ENCODE results near the gene DISP2.

Gene DISP2

DNA sequence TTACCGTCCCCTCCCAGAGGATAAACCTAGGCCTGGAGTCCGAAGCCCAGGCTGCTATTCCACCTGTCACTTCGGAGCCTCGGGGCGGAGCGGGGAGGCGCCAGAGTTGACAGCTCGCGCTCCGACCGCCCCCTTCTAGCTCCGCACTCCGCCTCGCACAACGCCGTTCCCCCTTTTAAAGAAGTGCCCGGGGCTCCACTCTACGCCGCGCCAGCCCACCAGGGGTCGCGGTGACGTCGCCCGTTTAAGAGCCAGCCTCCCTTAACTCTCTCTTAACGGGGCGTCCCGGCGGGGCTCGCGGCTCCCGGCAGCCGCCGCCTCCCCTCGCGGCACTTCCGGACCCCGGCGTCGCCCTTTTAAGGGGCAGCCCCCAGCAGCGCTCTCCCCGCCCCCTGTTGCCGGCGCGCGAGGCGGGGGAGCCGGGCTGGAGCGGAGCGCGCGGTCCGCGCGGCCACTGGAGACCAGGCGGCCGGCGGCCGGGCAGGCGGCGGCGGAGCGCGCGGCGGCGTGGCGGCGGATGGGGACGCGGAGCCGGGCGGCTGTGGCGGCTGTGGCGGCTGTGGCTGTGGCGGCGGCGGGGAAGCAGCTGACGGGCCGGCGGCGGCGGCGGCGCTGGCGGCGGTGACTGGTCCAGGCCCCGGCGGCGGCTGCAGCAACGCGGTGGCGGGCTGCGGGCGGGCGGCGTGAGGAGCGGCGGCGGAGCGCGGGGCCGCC lies 34.6 kb upstream of the DISP2 start, which contains the start of gene INAFM2:
INAFM2 (plus strand) TSS at position 454 of the 714 bp plus-strand sequence. CDS start 364 bp downstream, outside the sequence.
- H3K36me3 Mint-ChIP-seq (ENCODE audit: low read depth): peaks cover 3% of the 10 kb centered on the region
- no peak within 1 kb of the TSS for H3K27ac Mint-ChIP-seq
- no peaks in the 10 kb centered on the region for H3K9me3 Mint-ChIP-seq
- DNase-seq: peak; percentile 91
- peak; percentile 97 for ATAC-seq
- H3K4me3 Mint-ChIP-seq: peak within 1 kb of the TSS; percentile 74
- no peaks in the 10 kb centered on the region for H3K27me3 Mint-ChIP-seq
- peaks cover 26% of the 10 kb centered on the region for H3K4me1 Mint-ChIP-seq

DNA sequence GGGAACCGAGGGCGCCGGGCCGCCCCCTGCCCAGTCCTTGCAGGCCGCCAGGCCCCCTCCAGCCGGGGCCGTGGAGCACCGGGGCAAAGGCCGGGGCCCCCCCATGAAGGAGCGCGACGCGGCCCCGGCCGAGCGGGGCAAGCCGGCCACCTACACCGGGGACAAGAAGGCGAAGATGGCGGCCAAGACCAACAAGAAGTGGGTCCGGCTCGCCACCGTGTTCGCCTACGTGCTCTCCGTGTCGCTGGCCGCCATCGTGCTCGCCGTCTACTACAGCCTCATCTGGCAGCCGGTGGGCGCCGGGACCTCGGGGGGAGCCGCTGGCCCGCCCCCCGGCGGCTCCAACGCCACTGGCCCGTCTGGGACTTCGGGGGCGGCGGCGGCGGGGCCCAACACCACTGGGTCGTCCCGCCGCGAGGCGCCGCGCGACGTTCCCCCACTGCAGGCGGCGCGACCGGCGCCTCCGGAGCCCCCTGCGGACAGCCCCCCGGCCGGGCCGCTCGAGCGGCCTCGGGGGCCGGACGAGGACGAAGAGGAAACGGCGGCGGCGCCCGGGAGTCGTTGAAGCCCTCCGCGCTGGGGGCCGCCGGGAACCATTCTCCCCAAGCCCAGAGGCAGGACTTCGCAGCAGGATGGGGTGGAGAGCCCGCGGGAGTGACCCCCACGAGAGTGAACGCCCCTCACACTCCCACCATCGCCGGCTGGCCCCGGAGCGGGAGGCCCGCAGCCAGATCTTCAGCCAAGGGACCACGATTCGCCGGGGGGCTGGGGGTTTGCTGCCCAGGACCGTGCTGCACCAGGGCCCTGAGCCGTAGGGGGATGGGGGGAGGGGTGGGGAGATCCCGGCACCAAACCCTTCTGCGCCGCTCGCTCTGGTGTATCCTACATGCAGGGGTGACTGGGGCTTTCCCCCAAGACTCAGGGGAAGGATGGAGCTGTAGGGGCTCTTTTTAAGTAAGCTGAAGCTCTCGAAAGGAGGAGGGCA lies 33.8 kb upstream of the DISP2 start:
- Mint-ChIP-seq H3K27me3 (no peaks in the 10 kb centered on the region), H3K36me3 (ENCODE audit: low read depth) (peaks cover 3% of the 10 kb centered on the region), H3K4me1 (peaks cover 26% of the 10 kb centered on the region), H3K4me3 (peak overlapping the region; percentile 74), H3K9me3 (no peaks in the 10 kb centered on the region), H3K27ac (no peak overlapping the region)
- DNase-seq (peak; percentile 48), ATAC-seq (no peak)

DNA sequence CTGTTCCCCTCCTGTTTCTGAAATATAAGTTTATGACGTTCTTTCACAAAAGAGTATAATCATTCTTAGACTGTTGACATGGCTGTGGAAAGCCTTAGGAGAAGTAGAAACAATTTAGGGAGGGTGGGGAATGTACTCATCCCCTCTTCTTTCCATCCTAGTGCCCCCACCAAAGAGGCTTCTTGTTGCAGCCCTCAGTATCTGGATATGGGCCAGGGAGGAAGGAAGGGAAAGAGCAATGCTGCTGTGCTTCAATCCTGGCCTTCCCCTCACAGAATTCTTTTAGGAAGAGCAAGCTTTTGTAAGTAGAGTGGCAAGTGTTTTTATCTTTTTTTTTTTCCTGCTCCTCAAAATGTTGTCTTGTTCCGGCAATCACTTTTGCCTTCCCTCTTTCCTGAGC lies 32.8 kb upstream of the DISP2 start:
- DNase-seq (no peak), ATAC-seq (no peak)
- H3K4me3 Mint-ChIP-seq: peak overlapping the region; percentile 74
- H3K27me3 Mint-ChIP-seq: no peaks in the 10 kb centered on the region
- no peaks in the 10 kb centered on the region for H3K9me3 Mint-ChIP-seq
- no peak overlapping the region for H3K27ac Mint-ChIP-seq
- H3K4me1 Mint-ChIP-seq: peaks cover 26% of the 10 kb centered on the region
- H3K36me3 Mint-ChIP-seq (ENCODE audit: low read depth): peaks cover 3% of the 10 kb centered on the region

DNA sequence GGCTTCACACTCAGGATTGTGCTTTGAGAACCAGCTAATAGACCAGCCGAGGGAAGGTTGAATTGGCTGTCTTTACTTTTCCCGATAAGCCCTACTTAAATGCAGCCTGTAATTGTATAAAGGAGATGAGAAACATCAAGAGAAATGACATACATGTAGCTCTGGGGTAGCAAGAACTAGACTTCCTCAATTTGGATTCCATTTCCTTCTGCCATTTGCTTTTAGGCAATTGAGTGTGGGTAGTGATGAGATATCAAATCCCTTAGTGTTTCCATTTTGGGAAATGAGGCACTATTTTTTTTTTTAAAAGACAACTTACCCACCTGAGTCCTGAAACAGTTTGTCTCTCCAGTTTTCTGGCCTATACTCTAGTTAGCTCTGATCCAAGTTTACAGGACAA lies 32.3 kb upstream of the DISP2 start:
- H3K27ac Mint-ChIP-seq: no peak overlapping the region
- H3K4me1 Mint-ChIP-seq: peaks cover 26% of the 10 kb centered on the region
- H3K36me3 Mint-ChIP-seq (ENCODE audit: low read depth): peaks cover 3% of the 10 kb centered on the region
- no peak for ATAC-seq
- no peak overlapping the region for H3K4me3 Mint-ChIP-seq
- H3K27me3 Mint-ChIP-seq: no peaks in the 10 kb centered on the region
- no peaks in the 10 kb centered on the region for H3K9me3 Mint-ChIP-seq
- DNase-seq: no peak

DNA sequence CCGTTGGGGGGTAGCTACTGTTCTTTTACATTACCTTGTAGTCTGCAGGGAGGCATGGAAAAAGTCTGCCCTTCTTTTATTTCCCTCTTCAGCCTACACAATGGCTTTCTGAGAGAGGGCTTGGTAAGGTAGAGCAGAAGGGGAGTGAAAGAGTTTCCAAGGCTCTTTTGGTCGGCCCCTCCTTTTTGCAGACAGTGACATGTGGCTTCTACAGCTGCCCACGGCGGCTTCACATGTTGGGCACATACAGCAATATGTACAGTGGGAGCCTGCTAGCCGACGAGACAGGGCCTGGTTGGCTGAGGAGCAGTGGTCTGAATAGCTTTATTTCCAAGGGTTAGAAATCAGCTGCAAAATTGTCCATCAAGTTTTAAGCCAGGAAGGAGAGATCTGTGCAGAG lies 30.6 kb upstream of the DISP2 start:
- ATAC-seq: no peak
- H3K27me3 Mint-ChIP-seq: no peaks in the 10 kb centered on the region
- H3K9me3 Mint-ChIP-seq: no peaks in the 10 kb centered on the region

DNA sequence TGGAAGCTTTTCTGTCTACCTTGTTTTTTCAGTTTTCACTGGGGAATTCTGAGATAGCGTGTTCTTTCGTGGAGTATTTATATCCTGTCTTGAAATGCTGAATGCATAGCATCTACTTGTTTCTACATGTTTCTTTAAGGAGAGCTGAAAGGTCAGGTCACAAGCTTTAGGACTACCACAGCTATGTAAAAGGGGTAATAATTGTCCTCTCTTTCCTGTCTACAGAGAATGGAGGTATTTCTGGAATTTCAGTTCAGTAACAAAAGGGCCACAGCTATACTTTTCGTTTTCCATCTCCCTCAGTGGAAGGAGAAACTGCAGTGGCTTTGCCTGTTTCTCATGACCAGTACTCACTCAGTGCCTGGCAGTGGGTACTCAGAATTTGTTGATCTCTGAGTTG lies 29.8 kb upstream of the DISP2 start:
- DNase-seq: no peak
- no peak overlapping the region for H3K4me3 Mint-ChIP-seq
- H3K36me3 Mint-ChIP-seq (ENCODE audit: low read depth): peaks cover 3% of the 10 kb centered on the region
- peaks cover 15% of the 10 kb centered on the region for H3K4me1 Mint-ChIP-seq
- H3K27me3 Mint-ChIP-seq: no peaks in the 10 kb centered on the region
- no peak for ATAC-seq
- H3K9me3 Mint-ChIP-seq: no peaks in the 10 kb centered on the region
- H3K27ac Mint-ChIP-seq: no peak overlapping the region

More for the DNA sequence above, 30.6 kb upstream of the DISP2 start:
- Mint-ChIP-seq H3K36me3 (ENCODE audit: low read depth) (peaks cover 3% of the 10 kb centered on the region), H3K4me1 (peaks cover 19% of the 10 kb centered on the region), H3K27ac (no peak overlapping the region), H3K4me3 (no peak overlapping the region)
- no peak for DNase-seq

DNA sequence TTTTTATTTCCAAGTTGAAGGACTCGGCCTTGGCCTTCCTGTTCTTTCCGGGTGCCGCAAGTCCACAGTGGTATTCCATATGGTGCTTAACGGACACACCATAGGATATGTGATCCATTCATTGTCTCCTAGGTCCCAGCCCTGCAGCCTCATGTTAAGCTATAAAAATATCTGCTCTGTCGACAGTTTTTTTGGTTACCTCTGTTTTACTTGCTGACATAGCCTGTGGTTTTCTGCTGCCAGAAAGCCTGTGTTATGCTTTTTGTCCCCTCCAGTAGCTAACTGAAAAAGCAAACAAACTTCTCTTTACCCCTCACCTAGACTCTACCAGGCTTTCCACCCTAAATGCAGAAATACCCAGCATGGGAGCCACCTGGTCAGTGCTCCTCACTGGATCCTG lies 29.3 kb upstream of the DISP2 start:
- ATAC-seq (no peak), DNase-seq (no peak)
- Mint-ChIP-seq H3K27me3 (no peaks in the 10 kb centered on the region), H3K4me3 (no peak overlapping the region), H3K9me3 (no peaks in the 10 kb centered on the region), H3K36me3 (ENCODE audit: low read depth) (peaks cover 3% of the 10 kb centered on the region), H3K27ac (no peak overlapping the region), H3K4me1 (peaks cover 16% of the 10 kb centered on the region)

DNA sequence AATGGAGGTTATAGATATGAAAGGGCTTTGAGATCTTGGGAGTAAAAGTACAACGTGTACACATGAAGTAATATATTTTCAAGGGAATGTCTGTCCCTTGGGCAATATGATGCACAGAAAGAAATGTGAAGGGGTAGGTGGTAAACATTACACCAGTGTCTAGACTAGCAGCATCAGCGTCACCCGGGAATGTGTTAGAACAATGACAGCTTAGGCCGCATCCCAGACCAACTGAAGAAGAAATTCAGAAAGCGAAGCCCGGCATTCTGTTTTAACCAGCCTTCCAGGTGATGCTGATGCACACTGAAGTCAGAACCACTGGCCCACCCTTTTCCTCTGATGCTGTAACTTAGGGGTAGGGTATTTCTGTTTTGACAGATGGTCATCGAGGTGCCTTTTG lies 28.2 kb upstream of the DISP2 start:
- ATAC-seq (no peak), DNase-seq (no peak)
- Mint-ChIP-seq H3K9me3 (no peaks in the 10 kb centered on the region), H3K36me3 (ENCODE audit: low read depth) (peaks cover 3% of the 10 kb centered on the region), H3K4me1 (peaks cover 25% of the 10 kb centered on the region), H3K4me3 (no peak overlapping the region), H3K27ac (no peak overlapping the region), H3K27me3 (no peaks in the 10 kb centered on the region)

DNA sequence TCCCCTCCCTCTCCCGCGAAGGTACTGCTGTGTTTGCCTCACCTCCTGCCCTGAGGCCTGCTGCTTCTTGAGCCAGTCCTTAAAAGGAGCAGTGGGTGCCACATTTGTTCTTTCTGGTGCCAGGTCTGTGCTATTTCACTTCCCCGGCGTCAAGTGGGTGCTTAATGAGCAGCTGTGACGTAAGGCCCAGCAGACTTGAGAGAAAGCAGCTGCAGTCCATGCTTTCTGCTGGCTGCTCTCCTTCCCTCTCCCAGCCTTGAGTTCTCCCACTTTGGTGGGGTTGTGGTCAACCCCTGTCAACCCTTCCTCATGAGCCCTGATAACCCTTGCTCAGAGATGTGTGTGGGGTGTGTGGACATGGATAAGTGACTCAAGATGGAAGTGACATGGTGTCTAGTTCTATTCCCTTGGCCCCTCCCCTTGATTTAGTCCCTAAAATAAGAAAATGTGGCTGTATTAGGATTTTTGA lies 27.6 kb upstream of the DISP2 start:
- Mint-ChIP-seq H3K27me3 (no peaks in the 10 kb centered on the region), H3K4me1 (peaks cover 19% of the 10 kb centered on the region), H3K9me3 (no peaks in the 10 kb centered on the region), H3K4me3 (no peak overlapping the region), H3K27ac (no peak overlapping the region), H3K36me3 (ENCODE audit: low read depth) (peaks cover 2% of the 10 kb centered on the region)
- DNase-seq (no peak), ATAC-seq (no peak)

DNA sequence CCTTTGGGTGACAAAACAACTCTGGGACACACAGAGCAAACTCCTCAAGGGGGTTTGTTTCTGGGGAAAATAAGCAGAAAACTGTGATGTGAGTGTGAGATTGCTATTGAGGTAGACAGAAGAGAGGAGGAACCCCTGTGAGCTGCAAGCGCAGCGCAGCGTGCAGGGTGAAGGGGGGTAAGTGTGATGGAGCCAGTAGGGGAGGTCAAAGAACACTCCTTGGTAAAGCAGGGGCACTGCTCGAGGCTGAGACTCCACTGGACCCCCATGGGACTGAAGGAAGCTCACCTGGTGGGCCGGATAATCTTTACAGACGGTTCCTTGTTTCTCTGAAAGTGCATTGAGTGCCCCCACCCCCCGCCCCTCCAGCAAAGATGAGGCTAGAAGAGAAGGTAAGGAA lies 27.0 kb upstream of the DISP2 start:
- H3K27me3 Mint-ChIP-seq: no peaks in the 10 kb centered on the region
- ATAC-seq (no peak), DNase-seq (no peak)
- no peak overlapping the region for H3K4me3 Mint-ChIP-seq
- no peak overlapping the region for H3K27ac Mint-ChIP-seq
- H3K36me3 Mint-ChIP-seq (ENCODE audit: low read depth): no peaks in the 10 kb centered on the region
- H3K9me3 Mint-ChIP-seq: no peaks in the 10 kb centered on the region
- H3K4me1 Mint-ChIP-seq: peaks cover 14% of the 10 kb centered on the region

DNA sequence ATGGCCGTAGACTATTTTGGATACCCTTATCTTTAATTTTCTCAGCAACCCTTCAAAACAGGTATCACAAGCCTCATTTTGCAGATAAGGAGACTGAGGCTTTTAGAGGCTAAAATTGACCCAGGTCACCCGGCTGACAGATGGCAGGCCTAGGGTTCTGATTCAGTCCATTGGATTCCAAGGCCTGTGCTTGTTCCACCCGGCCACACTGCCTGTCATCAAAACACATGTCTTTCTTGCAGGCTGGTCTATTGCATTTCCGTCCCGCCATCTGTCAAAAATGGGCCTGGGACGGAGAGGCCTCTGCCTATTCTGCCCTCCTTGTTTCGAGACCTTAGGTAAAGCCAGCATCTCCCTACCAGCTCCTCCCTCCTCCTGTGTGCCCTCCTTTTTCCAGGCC lies 26.4 kb upstream of the DISP2 start:
- Mint-ChIP-seq H3K4me3 (no peak overlapping the region), H3K27me3 (no peaks in the 10 kb centered on the region), H3K36me3 (ENCODE audit: low read depth) (no peaks in the 10 kb centered on the region), H3K27ac (no peak overlapping the region), H3K9me3 (no peaks in the 10 kb centered on the region), H3K4me1 (peaks cover 13% of the 10 kb centered on the region)
- ATAC-seq (no peak), DNase-seq (no peak)

DNA sequence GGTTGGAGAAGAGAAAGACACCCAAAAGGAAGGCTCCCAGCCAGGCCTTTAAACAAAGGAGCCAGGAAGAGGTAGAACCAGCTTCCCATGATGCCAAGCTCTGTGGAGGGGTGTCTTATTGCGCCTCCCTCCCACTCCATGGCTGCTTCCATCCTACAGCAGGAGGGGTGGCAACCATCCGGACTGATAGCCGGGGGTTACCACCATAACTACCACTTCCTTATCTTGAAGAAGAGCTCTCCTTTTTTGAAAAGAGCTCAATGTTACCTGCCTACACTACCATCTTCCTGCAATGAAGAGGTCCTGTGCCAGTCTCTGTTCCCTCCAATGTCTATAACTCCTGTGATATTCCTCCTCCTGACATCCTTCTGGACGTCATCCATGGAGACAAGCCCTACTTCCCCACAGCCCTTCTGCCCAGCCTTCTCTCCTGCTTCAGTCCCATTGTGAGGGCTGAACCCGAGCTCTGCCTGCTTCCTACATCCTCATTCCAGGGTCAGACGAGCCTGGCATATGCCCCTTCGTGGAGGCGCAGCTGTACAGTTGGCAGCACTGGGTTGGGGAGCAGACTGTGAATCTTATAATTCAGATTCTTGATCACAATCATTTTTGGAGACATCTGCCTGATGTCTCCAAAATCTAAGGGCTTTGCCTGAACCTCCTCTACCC lies 25.8 kb upstream of the DISP2 start:
- H3K36me3 Mint-ChIP-seq (ENCODE audit: low read depth): no peaks in the 10 kb centered on the region
- DNase-seq (no peak), ATAC-seq (no peak)
- H3K27me3 Mint-ChIP-seq: no peaks in the 10 kb centered on the region
- H3K4me1 Mint-ChIP-seq: peaks cover 13% of the 10 kb centered on the region
- H3K9me3 Mint-ChIP-seq: no peaks in the 10 kb centered on the region
- no peak overlapping the region for H3K27ac Mint-ChIP-seq
- H3K4me3 Mint-ChIP-seq: no peak overlapping the region

DNA sequence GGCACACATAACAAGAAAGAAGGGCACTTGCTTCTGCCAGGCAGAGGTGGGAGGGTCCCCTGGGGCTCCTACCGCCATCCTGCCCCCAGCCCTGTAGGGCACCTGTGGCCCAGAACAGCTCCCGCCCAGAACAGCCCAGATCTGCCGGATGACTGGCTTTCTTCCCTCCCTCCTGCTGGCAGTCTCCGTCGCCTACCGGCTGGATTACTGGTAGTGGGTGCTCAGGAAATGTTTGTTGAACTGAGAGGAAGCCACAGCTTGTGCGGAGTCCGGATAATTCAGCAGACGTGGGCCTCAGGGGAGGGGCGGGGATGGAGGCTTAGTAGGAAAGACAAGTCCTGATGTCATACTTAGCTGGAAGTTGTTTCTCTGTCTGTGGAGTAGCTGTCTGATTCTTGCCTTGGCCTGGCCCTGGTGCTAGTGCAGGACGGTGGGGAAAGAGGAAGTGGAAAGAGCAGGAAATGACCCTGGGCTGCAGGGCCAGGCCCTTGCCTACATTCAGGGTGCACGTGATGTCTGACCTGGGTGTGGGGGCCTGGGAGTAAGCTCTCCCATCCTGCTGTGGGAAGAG lies 24.0 kb upstream of the DISP2 start:
- H3K27me3 Mint-ChIP-seq: no peaks in the 10 kb centered on the region
- no peaks in the 10 kb centered on the region for H3K36me3 Mint-ChIP-seq (ENCODE audit: low read depth)
- ATAC-seq (peak; percentile 18), DNase-seq (no peak)
- no peak overlapping the region for H3K4me3 Mint-ChIP-seq
- H3K4me1 Mint-ChIP-seq: peaks cover 16% of the 10 kb centered on the region
- no peaks in the 10 kb centered on the region for H3K9me3 Mint-ChIP-seq
- no peak overlapping the region for H3K27ac Mint-ChIP-seq

DNA sequence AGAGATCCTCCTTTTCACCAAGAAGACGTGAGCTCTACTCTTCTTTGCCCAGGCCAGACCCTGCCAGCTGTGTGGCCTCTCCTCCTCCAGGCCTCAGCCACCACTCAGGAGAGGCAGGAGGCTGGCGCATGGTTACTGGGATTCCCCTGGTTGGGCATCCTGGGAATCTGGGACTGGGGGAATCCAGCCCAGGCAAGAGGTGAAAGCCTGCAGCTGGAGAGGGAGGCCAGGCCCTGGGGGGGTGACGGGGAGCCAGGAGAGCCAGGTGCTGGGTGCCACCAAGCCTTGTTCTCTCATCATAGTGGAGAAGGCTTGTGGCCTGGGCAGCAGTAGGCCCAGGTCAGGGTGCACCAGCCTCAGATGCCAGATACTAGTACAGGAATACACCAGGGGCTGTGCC lies 23.5 kb upstream of the DISP2 start:
- Mint-ChIP-seq H3K9me3 (no peaks in the 10 kb centered on the region), H3K4me1 (peaks cover 16% of the 10 kb centered on the region), H3K27me3 (no peaks in the 10 kb centered on the region), H3K36me3 (ENCODE audit: low read depth) (no peaks in the 10 kb centered on the region), H3K4me3 (no peak overlapping the region), H3K27ac (no peak overlapping the region)
- ATAC-seq (no peak), DNase-seq (no peak)
